Measurements from ENCODE around the gene EPHB6.

Gene EPHB6

GRCh38 chr7:142880876-142881505 is 26.1 kb downstream of the EPHB6 start:
- Histone ChIP-seq H3K27ac (ENCODE audit: low read length) (no peak overlapping the region), H3K36me3 (ENCODE audit: control insufficient read depth in 2 of 2, insufficient read depth in 2 of 2, low read length in 2 of 2) (no peaks in the 10 kb centered on the region), H3K27me3 (ENCODE audit: control insufficient read depth in 1 of 2, insufficient read depth in 2 of 2, low read length in 2 of 2) (peaks cover 8 to 31% of the 10 kb centered on the region in 2 donors), H3K4me1 (ENCODE audit: control insufficient read depth, insufficient read depth, low read length) (no peaks in the 10 kb centered on the region), H3K9ac (ENCODE audit: low read length in 2 of 2) (no peak overlapping the region), H3K9me3 (ENCODE audit: control insufficient read depth in 2 of 2, low read length in 2 of 2) (no peaks in the 10 kb centered on the region), H3K4me3 (ENCODE audit: low read length in 2 of 2) (no peak overlapping the region)

- Histone ChIP-seq H3K4me1 (ENCODE audit: control insufficient read depth, insufficient read depth, low read length) (no peaks in the 10 kb centered on the region), H3K27ac (ENCODE audit: low read length) (no peak overlapping the region), H3K4me3 (ENCODE audit: low read length in 2 of 2) (no peak overlapping the region), H3K9me3 (ENCODE audit: control insufficient read depth in 2 of 2, low read length in 2 of 2) (no peaks in the 10 kb centered on the region), H3K36me3 (ENCODE audit: control insufficient read depth in 2 of 2, insufficient read depth in 2 of 2, low read length in 2 of 2) (no peaks in the 10 kb centered on the region), H3K9ac (ENCODE audit: low read length in 2 of 2) (no peak overlapping the region), H3K27me3 (ENCODE audit: control insufficient read depth in 1 of 2, insufficient read depth in 2 of 2, low read length in 2 of 2) (peaks cover 8 to 26% of the 10 kb centered on the region in 2 donors)
These were observed 26.9 kb downstream of the EPHB6 start for GRCh38 chr7:142881586-142882337.

- Histone ChIP-seq H3K9ac (ENCODE audit: low read length in 2 of 2) (no peak overlapping the region), H3K4me1 (ENCODE audit: control insufficient read depth, insufficient read depth, low read length) (no peaks in the 10 kb centered on the region), H3K9me3 (ENCODE audit: control insufficient read depth in 2 of 2, low read length in 2 of 2) (no peaks in the 10 kb centered on the region), H3K4me3 (ENCODE audit: low read length in 2 of 2) (no peak overlapping the region), H3K27me3 (ENCODE audit: control insufficient read depth in 1 of 2, insufficient read depth in 2 of 2, low read length in 2 of 2) (peaks cover 8 to 26% of the 10 kb centered on the region in 2 donors), H3K36me3 (ENCODE audit: control insufficient read depth in 2 of 2, insufficient read depth in 2 of 2, low read length in 2 of 2) (no peaks in the 10 kb centered on the region), H3K27ac (ENCODE audit: low read length) (no peak overlapping the region)
These were observed 27.4 kb downstream of the EPHB6 start for GRCh38 chr7:142882338-142882678.

- no peak overlapping the region for H3K9ac ChIP-seq (ENCODE audit: low read length in 2 of 2)
- H3K4me3 ChIP-seq (ENCODE audit: low read length in 2 of 2): no peak overlapping the region
- H3K27me3 ChIP-seq (ENCODE audit: control insufficient read depth in 1 of 2, insufficient read depth in 2 of 2, low read length in 2 of 2): peaks cover 8 to 26% of the 10 kb centered on the region in 2 donors
- no peaks in the 10 kb centered on the region for H3K9me3 ChIP-seq (ENCODE audit: control insufficient read depth in 2 of 2, low read length in 2 of 2)
- no peak overlapping the region for H3K27ac ChIP-seq (ENCODE audit: low read length)
- no peaks in the 10 kb centered on the region for H3K4me1 ChIP-seq (ENCODE audit: control insufficient read depth, insufficient read depth, low read length)
- H3K36me3 ChIP-seq (ENCODE audit: control insufficient read depth in 2 of 2, insufficient read depth in 2 of 2, low read length in 2 of 2): no peaks in the 10 kb centered on the region
These were observed 28.3 kb downstream of the EPHB6 start for GRCh38 chr7:142883145-142883544.

- Histone ChIP-seq H3K9ac (ENCODE audit: low read length in 2 of 2) (no peak overlapping the region), H3K27me3 (ENCODE audit: control insufficient read depth in 1 of 2, insufficient read depth in 2 of 2, low read length in 2 of 2) (peaks cover 8 to 26% of the 10 kb centered on the region in 2 donors), H3K9me3 (ENCODE audit: control insufficient read depth in 2 of 2, low read length in 2 of 2) (no peaks in the 10 kb centered on the region), H3K4me3 (ENCODE audit: low read length in 2 of 2) (no peak overlapping the region), H3K4me1 (ENCODE audit: control insufficient read depth, insufficient read depth, low read length) (no peaks in the 10 kb centered on the region), H3K36me3 (ENCODE audit: control insufficient read depth in 2 of 2, insufficient read depth in 2 of 2, low read length in 2 of 2) (no peaks in the 10 kb centered on the region), H3K27ac (ENCODE audit: low read length) (no peak overlapping the region)
These were observed 28.9 kb downstream of the EPHB6 start for GRCh38 chr7:142883571-142884285.

- Histone ChIP-seq H3K27ac (ENCODE audit: low read length) (no peak overlapping the region), H3K36me3 (ENCODE audit: control insufficient read depth in 2 of 2, insufficient read depth in 2 of 2, low read length in 2 of 2) (no peaks in the 10 kb centered on the region), H3K9me3 (ENCODE audit: control insufficient read depth in 2 of 2, low read length in 2 of 2) (no peaks in the 10 kb centered on the region), H3K4me3 (ENCODE audit: low read length in 2 of 2) (no peak overlapping the region), H3K4me1 (ENCODE audit: control insufficient read depth, insufficient read depth, low read length) (no peaks in the 10 kb centered on the region), H3K27me3 (ENCODE audit: control insufficient read depth in 1 of 2, insufficient read depth in 2 of 2, low read length in 2 of 2) (peaks cover 8 to 26% of the 10 kb centered on the region in 2 donors), H3K9ac (ENCODE audit: low read length in 2 of 2) (no peak overlapping the region)
These were observed 29.4 kb downstream of the EPHB6 start for GRCh38 chr7:142884286-142884640.

- H3K9me3 ChIP-seq (ENCODE audit: control insufficient read depth in 2 of 2, low read length in 2 of 2): no peaks in the 10 kb centered on the region
- H3K4me1 ChIP-seq (ENCODE audit: control insufficient read depth, insufficient read depth, low read length): no peaks in the 10 kb centered on the region
- no peak within 1 kb of the TSS for H3K4me3 ChIP-seq (ENCODE audit: low read length in 2 of 2)
- H3K9ac ChIP-seq (ENCODE audit: low read length in 2 of 2): no peak within 1 kb of the TSS
- peaks cover 4 to 24% of the 10 kb centered on the region in 2 donors for H3K27me3 ChIP-seq (ENCODE audit: control insufficient read depth in 1 of 2, insufficient read depth in 2 of 2, low read length in 2 of 2)
- H3K36me3 ChIP-seq (ENCODE audit: control insufficient read depth in 2 of 2, insufficient read depth in 2 of 2, low read length in 2 of 2): no peaks in the 10 kb centered on the region
- no peak within 1 kb of the TSS for H3K27ac ChIP-seq (ENCODE audit: low read length)
These were observed 30.7 kb downstream of the EPHB6 start, which contains the start of gene TRPV6 for GRCh38 chr7:142885311-142886230. TSS of gene TRPV6 (minus strand) at chr7:142885745.

- Histone ChIP-seq H3K27me3 (ENCODE audit: control insufficient read depth in 1 of 2, insufficient read depth in 2 of 2, low read length in 2 of 2) (peaks cover 0 to 23% of the 10 kb centered on the region in 2 donors), H3K36me3 (ENCODE audit: control insufficient read depth in 2 of 2, insufficient read depth in 2 of 2, low read length in 2 of 2) (no peaks in the 10 kb centered on the region), H3K27ac (ENCODE audit: low read length) (no peak overlapping the region), H3K4me3 (ENCODE audit: low read length in 2 of 2) (no peak overlapping the region), H3K9me3 (ENCODE audit: control insufficient read depth in 2 of 2, low read length in 2 of 2) (no peaks in the 10 kb centered on the region), H3K9ac (ENCODE audit: low read length in 2 of 2) (no peak overlapping the region), H3K4me1 (ENCODE audit: control insufficient read depth, insufficient read depth, low read length) (no peaks in the 10 kb centered on the region)
These were observed 32.0 kb downstream of the EPHB6 start for GRCh38 chr7:142886866-142887265.

- Histone ChIP-seq H3K4me1 (ENCODE audit: control insufficient read depth, insufficient read depth, low read length) (no peaks in the 10 kb centered on the region), H3K27ac (ENCODE audit: low read length) (no peak overlapping the region), H3K4me3 (ENCODE audit: low read length in 2 of 2) (no peak overlapping the region), H3K27me3 (ENCODE audit: control insufficient read depth in 1 of 2, insufficient read depth in 2 of 2, low read length in 2 of 2) (peaks cover 0 to 18% of the 10 kb centered on the region in 2 donors), H3K9me3 (ENCODE audit: control insufficient read depth in 2 of 2, low read length in 2 of 2) (no peaks in the 10 kb centered on the region), H3K9ac (ENCODE audit: low read length in 2 of 2) (no peak overlapping the region), H3K36me3 (ENCODE audit: control insufficient read depth in 2 of 2, insufficient read depth in 2 of 2, low read length in 2 of 2) (no peaks in the 10 kb centered on the region)
These were observed 32.6 kb downstream of the EPHB6 start for GRCh38 chr7:142887282-142888015.

- no peak overlapping the region for H3K9ac ChIP-seq (ENCODE audit: low read length in 2 of 2)
- peaks cover 0 to 6% of the 10 kb centered on the region in 2 donors for H3K27me3 ChIP-seq (ENCODE audit: control insufficient read depth in 1 of 2, insufficient read depth in 2 of 2, low read length in 2 of 2)
- no peaks in the 10 kb centered on the region for H3K36me3 ChIP-seq (ENCODE audit: control insufficient read depth in 2 of 2, insufficient read depth in 2 of 2, low read length in 2 of 2)
- H3K9me3 ChIP-seq (ENCODE audit: control insufficient read depth in 2 of 2, low read length in 2 of 2): no peaks in the 10 kb centered on the region
- H3K4me1 ChIP-seq (ENCODE audit: control insufficient read depth, insufficient read depth, low read length): no peaks in the 10 kb centered on the region
- H3K4me3 ChIP-seq (ENCODE audit: low read length in 2 of 2): no peak overlapping the region
- no peak overlapping the region for H3K27ac ChIP-seq (ENCODE audit: low read length)
These were observed 34.9 kb downstream of the EPHB6 start for GRCh38 chr7:142889816-142890215.

Data from stomach smooth muscle (tissue), 2 donors.